Stimulated activated CD8-positive, alpha-beta memory T cell treated with anti-CD3 and anti-CD28 coated beads, Interleukin-12 subunit alpha, Interleukin-12 subunit beta, amount 100 ng/mL, for 24 hours (primary cell): ENCODE results near the gene CCL3.
"Not testable (repeated sequence)": the region's sequence is repeated elsewhere in the genome, so short reads cannot be mapped to it uniquely, and the experiment has no call there.

ENCODE experiments used
- DNase-seq: peaks from one replicate; pipeline ENCODE4 v3.0.0-alpha.2; 2020; ENCODE audit errors: extremely low read depth

The CCL3 gene

DNA sequence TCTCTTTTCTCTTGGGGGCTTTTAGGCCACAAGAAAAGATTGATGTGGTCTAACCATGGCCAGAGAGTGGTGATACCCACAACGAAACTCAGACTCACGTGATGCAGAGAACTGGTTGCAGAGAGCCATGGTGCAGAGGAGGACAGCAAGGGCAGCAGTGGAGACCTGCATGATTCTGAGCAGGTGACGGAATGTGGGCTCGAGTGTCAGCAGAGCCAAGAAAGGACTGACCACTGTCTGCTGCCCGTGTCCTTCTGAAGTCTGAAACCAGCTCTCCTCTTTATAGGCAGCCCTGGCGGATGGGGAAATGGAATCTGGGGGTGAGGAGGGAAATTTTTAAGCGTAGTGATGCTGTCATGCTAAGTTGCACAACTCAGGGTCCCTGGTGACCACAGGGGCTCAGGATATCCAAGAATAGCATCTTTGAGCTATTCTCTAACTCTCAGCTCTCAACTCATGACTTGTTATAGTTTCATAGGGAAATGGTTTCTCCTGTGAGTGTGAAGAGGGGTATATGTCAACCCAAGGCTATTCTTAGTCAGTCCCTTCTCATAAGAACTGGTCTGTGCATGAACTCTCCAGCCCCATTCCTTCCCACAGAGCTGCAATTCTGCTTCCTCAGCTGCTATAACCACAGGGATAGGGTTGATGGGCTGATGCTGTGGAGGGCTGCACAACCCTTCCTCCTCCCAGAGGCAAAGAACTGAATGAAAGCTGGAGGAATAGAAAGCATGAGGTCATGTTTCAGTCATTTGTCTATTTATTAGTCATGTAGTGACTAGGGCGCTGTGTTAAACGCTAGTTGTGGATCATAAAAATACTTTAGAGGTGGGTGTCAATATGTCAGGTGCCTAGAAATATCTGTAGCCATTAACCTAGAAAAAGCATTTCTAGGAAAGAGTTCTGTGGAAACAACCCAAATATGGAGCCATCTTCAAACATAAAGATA is at the start of gene CCL3:
Gene CCL3 (minus strand): TSS at position 256 of the 949 bp plus-strand sequence. CDS start 85 bp downstream, at position 171.
- peak; percentile 22 for DNase-seq

DNA sequence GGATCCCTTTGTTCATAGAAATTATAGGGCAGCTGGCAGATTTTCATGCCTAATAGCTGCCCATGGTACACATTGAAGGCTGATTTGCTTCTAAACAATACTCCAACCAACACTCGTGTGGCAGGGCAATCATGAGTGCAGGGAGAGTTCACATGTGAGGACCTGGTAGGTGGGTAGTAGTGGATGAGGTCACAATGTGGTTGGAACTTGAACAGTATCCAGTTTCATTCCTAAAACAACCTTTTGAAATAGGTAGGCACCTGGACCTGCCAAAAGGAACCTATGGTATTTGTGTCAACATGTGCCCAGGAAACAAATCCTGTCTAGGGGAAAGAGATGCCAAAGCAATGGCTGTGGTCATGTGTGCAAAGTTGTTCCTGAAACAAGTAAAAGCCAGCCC is 46.5 kb upstream of the CCL3 start:
- no peak for DNase-seq

DNA sequence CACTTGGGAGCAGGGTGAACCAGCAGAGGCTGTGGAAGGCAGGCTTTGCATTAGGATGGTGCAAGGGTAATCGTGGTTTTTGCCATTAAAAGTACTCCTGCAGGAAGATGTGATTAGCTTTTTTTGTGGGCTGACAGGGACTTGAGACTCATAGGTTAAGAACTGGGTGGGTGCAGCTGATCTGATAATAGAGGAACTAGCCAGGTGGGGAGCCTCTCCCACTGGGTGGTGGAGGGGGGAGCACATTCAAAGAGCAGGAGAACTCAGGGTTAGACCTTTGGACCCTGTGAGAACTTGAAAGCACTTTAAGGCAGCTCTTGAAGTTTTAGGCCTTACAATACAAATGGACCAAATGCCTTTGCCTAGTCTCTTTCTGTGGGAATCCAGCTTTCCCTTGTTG is 46.1 kb upstream of the CCL3 start:
- no peak for DNase-seq

DNA sequence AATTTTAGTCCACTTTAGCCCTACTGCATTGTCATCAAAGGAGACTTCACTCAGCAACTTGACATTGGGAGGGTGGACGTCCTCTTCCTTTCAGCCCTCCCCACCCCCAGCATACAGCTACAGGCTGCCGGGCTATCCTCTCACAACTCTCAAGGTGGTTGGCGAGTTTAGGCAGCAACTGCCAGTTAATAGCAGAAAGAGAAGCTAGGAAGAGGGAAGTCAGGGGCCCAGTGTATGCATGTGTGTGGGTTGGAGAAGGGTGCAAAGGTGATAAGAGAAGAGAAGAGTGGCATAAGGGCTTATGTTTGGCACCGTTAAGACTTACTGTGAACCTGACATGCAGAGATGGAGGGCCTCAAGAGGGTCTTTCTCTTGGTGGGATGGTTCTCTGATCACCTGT is 45.5 kb upstream of the CCL3 start:
- no peak for DNase-seq

DNA sequence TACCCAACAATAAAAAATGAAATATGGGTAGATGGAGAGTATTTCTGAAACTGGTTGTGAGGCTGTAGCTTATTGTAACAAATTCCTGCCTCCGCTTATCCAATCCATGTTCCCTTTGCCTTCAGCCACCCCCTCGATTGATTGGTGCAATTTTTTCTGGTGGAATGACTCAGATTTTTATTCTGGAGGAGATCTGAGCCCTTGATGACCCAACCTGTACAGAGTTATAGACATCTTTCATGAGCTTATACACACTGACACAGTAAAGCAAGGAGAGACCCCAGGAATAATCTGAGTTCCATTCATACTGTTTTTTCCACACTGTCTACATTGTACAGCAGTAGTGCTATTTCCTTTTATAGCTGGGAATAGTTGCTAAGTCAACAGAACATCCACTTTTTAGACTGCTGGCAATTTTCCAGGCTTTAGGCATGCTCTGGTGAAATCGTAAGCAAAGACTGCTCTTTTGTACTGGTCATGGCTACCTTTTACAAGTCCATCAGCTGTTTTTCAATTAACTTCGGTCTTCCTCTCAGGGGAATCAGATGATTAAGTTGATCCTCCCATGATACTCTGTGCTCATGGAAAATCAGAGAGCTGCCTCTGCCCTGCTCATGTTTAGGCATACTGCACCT is 43.8 kb upstream of the CCL3 start:
- DNase-seq, result no peak

DNA sequence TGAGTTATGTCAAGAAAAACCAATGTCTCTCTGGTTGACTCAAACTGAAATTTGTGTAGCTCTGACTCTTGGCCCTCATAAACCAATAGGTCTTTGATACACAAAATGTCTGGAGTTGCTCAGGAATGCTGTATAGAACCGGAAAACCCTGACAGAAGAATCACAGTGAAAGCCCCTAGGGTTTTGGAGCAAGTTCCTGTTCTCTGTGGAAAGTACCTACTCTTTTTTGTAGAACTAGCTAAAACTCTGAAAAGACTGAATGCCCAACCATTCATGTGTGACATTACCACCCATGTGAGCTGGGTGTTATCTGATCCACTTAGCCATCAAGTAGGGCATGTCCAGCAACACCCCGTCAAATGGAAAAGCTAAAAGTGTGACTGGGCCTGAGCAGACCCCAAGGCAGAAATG is 42.5 kb upstream of the CCL3 start:
- DNase-seq, result no peak

DNA sequence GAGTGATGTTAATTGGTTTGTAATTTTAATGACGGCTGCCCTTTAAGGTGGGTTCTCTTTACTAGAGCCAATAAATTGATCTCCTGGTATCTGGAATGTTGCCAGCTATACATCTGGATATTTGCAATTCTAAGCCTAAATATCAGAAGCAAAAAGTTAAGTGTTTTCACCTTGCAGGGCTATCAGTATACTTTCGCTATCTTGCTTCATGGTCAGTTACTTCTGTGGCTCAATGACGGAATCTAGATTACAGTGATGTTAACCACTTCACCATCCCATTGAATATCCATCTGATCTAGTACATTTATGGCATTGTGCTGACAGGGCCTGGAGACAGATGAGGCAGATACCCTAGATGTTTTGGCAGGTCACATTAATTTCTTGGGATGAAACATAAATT is 42.0 kb upstream of the CCL3 start:
- no peak for DNase-seq

DNA sequence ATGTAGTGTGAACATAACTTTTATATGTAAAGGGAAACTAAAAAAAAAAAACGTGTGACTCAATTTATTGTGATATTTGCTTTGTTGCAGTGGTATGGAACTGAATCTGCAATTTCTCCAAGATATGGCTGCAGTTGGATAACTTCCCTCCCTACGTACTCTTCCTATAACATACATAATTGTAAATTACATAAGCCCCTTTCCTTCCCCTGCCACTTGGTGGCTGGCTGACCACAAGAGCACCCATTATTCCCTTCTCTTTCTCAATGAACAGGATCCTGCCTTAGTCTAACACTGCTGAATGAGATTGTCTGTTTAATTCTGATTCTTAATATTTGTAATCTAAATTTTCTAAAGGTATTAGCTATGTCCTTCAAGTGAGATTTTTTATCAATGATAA is 41.5 kb upstream of the CCL3 start:
- DNase-seq, result no peak

DNA sequence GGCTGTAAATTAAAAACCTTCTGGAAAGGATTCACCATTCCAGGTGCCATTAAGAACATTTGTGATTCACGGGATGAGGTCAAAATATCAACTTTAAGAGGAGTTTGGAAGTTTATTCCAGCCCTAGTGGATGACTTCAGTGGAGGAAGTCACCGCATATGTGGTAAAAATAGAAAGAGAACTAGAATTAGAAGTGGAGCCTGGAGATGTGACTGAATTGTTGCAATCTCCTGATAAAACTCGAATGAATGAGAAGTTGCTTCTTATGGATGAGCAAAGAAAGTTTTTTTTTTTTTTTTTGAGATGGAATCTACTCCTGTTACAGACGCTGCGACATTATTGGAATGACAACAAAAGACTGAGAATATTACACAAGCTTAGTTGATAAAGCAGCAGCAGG is 40.4 kb upstream of the CCL3 start:
- no peak for DNase-seq

DNA sequence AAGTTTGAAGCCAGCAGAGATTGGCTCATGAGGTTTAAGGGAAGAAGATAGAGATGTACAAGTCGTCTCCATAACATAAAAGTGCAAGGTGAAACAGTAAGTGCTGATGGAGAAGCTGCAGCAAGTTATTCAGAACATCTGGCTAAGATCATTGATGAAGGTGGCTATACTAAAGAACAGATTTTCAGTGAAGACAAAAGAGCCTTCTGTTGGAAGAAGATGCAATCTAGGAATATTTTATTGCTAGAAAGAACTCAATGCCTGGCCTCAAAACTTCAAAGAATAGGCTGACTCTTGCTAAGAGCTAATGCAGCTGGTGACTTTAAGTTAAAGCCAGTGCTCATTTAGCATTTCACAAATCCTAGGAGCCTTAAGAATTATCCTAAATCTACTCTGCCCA is 39.7 kb upstream of the CCL3 start:
- no peak for DNase-seq

DNA sequence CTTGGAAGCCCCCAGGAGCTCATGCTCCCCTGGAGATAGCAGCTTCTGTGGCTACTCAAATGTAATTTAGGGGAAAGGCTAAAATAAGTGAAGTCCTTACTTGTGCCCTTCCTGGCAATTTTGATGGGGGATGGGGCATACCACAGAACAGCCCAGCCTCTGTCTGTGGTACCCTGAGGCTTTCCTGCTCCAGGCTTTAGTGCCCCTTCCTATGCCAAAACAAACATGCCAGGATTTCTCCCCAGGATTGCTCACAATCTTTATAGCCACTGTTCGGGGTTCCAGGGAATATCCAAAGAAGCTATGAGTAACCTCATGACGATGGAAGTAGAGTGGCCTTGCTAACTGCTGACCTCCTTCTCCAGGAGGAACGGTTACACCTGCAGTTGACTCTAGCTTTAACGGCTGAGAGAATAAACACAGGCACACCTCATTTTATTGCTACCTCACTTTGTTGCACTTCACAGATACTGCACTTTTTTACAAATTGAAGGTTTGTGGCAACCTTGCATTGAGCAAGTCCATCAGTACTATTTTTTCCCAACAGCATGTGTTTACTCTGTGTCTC is 38.6 kb upstream of the CCL3 start:
- DNase-seq, result no peak

DNA sequence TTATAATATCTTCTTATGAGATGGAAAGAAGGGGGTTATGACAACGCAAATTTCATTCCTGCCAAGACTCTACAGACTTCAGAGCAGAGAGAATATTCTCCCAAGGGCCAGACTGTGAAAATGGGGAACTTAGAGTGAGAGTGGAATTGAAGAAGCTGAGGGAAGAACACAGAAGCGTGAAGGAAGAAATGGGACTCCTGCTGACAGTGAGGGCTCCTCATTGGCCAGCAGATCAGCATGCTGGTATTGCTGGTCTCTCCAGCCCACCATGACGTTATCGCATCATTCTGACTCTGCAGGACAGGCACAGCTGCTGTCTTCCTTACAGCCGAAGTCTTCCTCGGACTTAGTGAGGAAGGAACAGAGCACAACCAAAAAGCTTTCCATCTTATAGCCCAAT is 38.0 kb upstream of the CCL3 start:
- no peak for DNase-seq

DNA sequence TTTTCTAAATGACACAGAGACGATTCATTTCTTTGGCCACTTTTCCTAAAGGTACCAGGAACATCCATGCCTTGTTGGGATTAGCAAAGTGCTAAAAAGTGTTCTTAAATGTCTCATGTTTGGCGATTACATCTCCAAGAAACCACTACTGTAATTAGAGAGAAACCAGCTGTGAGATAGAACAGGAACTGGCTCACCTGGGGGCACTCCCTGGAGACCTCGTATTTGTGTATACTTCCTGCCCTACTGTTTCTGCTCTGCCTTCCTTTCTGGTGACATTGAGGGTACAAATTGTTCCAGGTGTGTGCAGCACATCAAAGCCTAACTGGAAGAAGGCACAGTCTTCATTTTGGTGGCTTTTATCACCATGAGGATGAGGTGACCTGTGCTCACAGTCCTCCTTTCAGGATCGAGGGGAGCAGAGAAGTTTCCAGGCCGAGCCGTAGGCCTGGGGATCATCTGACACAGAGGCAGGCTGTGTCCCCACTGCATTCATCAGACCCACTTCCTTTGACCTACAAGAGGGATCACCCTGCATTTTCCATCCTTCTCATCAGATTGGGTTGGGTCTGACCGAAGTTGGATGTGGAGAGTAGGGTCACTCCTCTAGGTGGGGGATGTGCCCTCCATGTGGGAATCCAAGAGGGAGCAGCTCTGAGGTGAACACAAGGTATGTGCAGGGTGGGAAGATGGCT is 37.4 kb upstream of the CCL3 start:
- DNase-seq, result no peak

DNA sequence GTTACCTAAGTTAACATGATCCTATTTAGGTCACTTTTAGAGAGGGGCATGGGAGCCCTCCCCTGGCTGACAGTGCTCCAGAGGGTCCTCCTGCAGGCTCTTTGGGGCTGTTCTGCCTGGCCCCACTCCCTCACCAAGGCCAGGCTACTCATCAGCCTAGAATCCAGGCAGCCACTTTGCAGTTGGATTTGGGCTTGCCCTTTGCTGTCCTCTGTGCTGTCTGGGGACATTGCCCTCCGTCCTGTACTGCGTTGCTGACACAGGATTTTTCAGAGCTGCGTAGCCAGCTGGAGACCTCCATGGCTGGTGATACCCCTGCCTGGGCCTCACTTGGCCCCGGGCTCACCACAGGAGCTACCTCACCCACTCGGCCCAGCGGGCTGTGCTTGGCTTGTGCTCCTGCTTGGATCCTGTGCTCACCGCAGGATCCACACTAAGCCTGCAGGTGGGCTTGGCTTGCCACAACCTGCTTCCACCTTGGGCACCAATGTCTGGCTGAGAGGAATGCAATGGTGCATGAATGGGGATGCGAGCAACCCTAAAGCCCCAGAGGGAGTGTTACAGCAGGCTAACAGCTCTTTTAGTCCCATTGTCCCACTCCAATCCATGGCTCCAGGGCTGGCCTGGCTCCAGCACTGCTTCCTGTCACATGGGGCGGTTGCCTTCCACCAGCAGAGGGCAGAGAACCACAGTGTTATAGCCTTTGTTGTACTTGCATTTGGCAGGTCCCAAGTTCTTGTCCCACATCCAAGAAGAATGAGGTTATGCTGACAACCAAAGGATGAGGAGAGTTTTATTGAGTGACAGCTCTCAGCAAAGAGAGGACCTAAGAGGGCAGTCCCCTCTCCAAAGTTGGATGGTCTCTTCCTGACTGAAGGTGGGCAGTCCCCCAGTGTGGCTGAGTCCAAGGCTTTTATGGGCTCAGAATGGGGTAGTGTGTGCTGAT is 35.2 kb upstream of the CCL3 start:
- no peak for DNase-seq

DNA sequence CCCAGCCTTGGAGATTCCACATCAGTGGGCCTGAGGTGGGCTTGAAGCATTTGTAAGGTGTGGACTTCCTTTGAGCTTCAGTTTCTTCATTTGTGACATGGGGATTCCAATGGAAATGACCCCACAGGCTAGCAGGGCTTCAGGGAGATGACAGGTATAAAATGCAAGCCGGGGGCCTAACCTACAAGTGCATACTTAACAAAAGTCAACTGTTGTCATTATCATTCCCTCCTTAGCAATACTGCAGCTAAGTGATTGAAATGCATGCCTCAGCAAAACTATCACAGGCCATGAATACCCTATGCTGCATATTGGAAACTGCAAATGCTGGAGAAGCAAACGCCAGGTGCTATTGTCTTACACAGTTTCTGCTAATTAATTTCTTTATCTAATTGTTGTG is 33.5 kb upstream of the CCL3 start:
- DNase-seq, result no peak

DNA sequence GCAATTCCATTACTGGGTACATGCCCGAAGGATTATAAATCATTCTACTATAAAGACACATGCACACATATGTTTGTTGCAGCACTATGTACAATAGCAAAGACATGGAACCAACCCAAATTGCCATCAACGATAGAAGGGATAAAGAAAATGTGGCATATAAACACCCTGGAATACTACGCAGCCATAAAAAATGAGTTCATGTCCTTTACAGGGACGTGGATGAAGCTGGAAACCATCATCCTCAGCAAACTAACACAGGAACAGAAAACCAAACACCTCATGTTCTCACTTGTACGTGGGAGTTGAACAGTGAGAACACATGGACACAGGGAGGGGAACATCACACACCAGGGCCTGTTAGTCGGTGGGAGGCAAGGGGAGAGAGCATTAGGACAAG is 31.2 kb upstream of the CCL3 start:
- DNase-seq, result not testable (repeated sequence)

DNA sequence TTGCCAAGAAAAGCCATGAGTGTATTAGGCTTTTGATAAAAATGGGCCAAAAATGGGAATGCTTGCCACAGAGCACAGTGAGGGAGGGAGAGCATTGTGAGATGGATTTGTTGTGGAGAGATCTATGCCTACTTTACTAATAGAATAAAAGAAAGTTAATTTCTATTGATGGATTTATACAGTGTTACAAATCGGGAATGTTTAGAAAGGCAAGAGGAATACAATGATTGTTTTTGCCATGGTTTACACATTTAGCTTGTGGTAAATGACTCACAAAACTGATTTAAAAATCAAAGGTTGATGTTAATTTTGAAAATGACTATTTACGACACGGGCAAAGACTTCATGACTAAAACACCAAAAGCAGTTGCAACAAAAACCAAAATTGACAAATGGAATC is 30.3 kb upstream of the CCL3 start:
- DNase-seq, result no peak

DNA sequence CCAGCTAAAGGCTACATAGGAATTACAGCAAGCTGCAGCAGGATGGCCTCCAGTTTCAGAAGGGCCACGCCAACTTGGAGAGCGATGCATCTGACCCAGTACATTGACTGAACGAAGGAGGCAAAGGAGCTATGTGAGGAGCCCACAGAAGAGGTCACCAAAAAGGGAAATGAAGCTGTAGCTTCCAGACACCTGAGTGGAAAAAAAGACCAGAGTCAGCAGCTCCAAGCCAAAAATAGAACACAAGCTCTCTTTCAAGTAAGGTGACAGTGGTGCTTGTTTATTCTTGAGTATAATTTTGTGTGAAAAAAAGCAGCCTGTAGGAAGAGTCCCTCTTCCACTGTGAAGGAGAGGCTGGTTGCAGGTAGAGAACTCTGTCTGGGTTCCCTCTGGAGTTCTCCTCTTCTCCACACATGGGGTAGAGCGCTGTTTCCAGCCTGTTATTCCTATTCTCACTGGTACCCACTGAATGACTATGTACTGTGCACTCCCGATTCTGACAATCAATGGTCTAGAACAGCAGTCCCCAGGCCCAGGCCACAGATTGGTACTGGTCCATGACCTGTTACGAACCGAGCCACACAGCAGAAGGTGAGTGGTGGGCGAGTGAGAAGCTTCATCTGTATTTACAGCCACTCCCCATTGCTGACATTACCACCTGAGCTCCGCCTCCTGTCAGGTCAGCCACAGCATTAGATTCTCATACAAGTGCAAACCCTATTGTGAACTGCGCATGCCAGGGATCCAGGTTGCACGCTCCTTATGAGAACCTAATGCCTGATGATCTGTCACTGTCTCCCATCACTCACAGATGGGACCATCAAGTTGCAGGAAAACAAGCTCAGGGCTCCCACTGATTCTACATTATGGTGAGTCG is 28.8 kb upstream of the CCL3 start:
- no peak for DNase-seq

DNA sequence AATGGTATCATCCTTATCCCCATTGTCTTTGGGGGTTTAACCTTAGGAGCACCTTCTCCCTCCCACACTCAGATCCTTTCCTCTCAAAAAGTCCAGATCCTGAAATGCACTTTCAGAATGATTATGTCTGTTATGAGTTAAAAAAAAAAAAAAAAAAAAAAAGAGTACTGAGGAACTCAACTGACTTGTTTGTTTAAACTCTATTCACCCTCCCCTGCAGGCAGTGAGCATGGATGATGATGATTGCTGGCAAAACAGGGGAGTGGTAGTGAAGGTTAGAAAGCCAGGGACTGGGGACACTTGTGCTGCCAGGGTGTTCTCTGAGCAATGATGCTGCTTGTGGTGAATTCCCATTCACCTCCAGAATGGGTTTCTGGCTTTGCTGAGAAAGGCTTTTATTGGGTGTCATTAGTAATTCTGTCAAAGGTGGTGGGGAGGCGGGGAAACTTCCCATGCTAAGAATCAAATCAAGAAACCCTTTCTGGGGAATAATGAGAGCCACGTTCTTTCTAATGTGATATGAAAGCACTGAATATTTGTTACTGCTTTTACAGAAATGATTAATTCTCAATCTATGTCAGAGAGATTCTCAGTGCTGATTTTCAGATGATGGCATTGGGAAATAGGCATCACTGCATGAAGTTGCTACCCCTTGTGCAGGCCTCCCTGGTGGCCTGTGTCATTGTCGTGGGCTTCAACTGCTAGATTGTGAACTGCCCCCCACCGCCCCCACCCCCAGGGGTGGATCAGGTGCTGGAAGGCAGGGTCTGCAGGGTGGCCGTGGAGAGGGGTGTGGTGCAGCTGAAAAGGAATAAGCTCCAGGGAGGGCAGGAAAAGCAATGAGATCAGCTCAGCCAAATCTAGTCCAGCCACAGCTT is 27.8 kb upstream of the CCL3 start:
- DNase-seq, result no peak
